A673 (cell line): ENCODE measurements around the gene ZNF594.

ENCODE experiments used
- EZH2 ChIP-seq: fragments of 200-600 bp; sonication (generic); IDR thresholded peaks from 2 replicates; pipeline ENCODE4 v1.6.1; 2017; ENCODE audit warnings: borderline replicate concordance, low read depth, mild to moderate bottlenecking, mixed read lengths, antibody characterized with exemption, low read length; ENCODE audit not compliant: poor library complexity, severe bottlenecking
- TF ChIP-seq, protein P1 (sequence below): fragments of 300-800, 200-600 bp; sonication (generic); conservative IDR thresholded peaks from 2 replicates; pipeline ENCODE4 v1.5.1; 2017; ENCODE audit warnings: low read depth, mild to moderate bottlenecking, antibody characterized with exemption, low read length, moderate library complexity, mixed read lengths

DNA sequence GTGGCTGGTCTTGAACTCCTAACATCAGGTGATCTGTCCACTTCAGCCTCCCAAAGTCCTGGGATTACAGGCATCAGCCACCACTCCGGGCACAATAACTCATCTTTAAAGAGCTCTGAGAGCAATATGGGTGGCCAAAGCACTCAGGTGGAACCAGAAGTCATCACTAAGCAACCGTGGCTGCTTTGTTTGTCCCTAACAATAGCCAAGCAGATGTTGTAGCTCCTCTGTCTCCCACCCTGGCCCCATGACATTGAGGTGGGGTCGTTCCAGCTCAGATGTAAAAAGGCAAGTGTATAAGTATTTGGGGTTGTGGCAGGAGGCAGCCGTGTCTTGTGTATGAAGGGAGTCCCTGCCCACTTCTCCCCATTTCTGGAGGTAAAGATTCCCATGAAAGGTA, 46.7 kb upstream of the ZNF594 start:
- TF ChIP-seq, protein P1, sequence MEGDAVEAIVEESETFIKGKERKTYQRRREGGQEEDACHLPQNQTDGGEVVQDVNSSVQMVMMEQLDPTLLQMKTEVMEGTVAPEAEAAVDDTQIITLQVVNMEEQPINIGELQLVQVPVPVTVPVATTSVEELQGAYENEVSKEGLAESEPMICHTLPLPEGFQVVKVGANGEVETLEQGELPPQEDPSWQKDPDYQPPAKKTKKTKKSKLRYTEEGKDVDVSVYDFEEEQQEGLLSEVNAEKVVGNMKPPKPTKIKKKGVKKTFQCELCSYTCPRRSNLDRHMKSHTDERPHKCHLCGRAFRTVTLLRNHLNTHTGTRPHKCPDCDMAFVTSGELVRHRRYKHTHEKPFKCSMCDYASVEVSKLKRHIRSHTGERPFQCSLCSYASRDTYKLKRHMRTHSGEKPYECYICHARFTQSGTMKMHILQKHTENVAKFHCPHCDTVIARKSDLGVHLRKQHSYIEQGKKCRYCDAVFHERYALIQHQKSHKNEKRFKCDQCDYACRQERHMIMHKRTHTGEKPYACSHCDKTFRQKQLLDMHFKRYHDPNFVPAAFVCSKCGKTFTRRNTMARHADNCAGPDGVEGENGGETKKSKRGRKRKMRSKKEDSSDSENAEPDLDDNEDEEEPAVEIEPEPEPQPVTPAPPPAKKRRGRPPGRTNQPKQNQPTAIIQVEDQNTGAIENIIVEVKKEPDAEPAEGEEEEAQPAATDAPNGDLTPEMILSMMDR, result no peak
- TF ChIP-seq EZH2, result no peak
